ENCODE measurements around the gene IGSF23. TPM values are rescaled to one million over a fixed set of nuclear protein-coding genes. Genes with fewer than 3 reads are reported as not detected.
A peak's percentile ranks its signal among the peaks of the same experiment; 100 is the strongest.

Gene IGSF23
- total and polyA plus RNA-seq, 7 donors: not detected

DNA sequence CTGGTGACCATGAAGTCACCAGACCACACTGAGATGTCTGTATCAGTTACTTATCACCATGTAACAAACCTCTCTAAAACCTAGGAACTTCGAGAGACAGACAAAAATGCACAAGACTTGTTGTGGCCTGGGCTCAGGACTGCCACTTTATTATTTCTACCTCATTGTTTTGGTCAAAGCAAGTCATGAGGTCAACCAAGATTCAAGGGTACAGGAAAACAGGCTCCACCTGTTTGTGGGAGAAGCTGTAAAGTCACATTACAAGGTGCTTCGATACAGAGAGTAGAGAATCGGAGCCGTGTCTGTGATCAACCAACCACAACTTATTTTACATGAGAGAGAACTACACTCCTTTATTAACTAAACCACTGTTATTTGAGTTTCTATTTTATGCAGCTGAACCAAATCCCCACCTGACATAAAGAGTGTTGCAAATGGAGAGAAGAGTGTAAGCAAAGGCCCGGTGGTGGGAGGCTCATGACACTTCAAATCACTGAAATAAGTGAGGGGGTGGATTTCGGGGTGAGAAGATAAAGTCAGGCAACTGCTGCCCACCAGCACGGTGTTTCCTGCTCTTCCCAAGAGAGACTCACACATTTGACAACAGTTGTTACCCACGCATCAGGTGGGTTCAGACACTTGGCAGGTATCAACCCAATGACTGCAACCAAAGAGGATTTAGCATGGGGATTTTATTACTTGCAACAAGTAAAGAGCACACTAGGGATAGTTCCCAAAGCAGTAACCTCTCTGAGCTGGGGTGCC lies 39.0 kb upstream of the IGSF23 start:
- no peaks in the 10 kb centered on the region for H3K27me3 ChIP-seq
- TF ChIP-seq POLR2A (IDR thresholded peaks at IDR 0.05): no peak
- no peak for TF ChIP-seq EP300 (IDR thresholded peaks at IDR 0.05)
- TF ChIP-seq, protein P1, sequence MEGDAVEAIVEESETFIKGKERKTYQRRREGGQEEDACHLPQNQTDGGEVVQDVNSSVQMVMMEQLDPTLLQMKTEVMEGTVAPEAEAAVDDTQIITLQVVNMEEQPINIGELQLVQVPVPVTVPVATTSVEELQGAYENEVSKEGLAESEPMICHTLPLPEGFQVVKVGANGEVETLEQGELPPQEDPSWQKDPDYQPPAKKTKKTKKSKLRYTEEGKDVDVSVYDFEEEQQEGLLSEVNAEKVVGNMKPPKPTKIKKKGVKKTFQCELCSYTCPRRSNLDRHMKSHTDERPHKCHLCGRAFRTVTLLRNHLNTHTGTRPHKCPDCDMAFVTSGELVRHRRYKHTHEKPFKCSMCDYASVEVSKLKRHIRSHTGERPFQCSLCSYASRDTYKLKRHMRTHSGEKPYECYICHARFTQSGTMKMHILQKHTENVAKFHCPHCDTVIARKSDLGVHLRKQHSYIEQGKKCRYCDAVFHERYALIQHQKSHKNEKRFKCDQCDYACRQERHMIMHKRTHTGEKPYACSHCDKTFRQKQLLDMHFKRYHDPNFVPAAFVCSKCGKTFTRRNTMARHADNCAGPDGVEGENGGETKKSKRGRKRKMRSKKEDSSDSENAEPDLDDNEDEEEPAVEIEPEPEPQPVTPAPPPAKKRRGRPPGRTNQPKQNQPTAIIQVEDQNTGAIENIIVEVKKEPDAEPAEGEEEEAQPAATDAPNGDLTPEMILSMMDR (IDR thresholded peaks at IDR 0.05): no peak
- no peak for TF ChIP-seq POLR2AphosphoS5 (IDR thresholded peaks at IDR 0.05)
- no peak overlapping the region for H3K27ac ChIP-seq
- no peak for DNase-seq
- no peaks in the 10 kb centered on the region for H3K36me3 ChIP-seq
- 80 to 81% methylated on average over 8 of the region's 8 CpGs for WGBS, 2 donors
- H3K4me1 ChIP-seq: no peaks in the 10 kb centered on the region
- no peak overlapping the region for H3K4me3 ChIP-seq
- intact Hi-C loops (cut with DNase I): no loop called here
- H3K9me3 ChIP-seq: no peaks in the 10 kb centered on the region

DNA sequence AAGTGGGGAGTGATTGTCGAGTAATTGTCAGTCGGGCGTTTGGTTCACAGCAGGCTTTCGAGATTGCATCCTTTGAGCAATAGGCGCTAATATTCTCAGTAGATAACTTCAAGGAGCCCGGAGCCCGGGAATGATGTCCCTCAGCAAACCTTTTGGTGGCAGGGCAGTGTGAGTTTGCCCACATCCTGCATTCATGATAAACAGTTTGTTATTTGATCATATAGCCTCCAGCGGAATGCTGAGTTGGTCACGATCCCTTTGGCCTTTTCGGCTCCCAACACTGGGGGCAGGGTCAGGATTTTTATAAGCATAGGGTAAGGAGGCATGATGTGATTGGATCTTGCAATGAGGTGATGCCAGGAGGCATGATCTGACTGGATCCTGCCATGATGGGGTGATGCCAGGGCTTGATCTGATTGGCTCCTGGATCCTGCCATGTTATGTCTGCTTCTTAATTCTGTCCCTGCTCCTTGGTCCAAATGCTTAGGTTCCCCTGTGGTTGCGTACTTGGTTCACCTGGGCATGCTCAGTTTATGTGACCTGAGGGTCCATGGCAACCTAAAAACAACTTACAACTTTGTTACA lies 38.2 kb upstream of the IGSF23 start:
- Histone ChIP-seq H3K27ac (no peak overlapping the region), H3K4me1 (no peaks in the 10 kb centered on the region), H3K36me3 (no peaks in the 10 kb centered on the region), H3K27me3 (no peaks in the 10 kb centered on the region), H3K4me3 (no peak overlapping the region), H3K9me3 (no peaks in the 10 kb centered on the region)
- WGBS, 2 donors: 90 to 95% methylated on average over 11 of the region's 11 CpGs
- TF ChIP-seq POLR2A (IDR thresholded peaks at IDR 0.05) (no peak), EP300 (IDR thresholded peaks at IDR 0.05) (no peak), POLR2AphosphoS5 (IDR thresholded peaks at IDR 0.05) (no peak)
- TF ChIP-seq, protein P1 (IDR thresholded peaks at IDR 0.05): no peak
- DNase-seq: no peak
- intact Hi-C loops (cut with DNase I): no loop called here

DNA sequence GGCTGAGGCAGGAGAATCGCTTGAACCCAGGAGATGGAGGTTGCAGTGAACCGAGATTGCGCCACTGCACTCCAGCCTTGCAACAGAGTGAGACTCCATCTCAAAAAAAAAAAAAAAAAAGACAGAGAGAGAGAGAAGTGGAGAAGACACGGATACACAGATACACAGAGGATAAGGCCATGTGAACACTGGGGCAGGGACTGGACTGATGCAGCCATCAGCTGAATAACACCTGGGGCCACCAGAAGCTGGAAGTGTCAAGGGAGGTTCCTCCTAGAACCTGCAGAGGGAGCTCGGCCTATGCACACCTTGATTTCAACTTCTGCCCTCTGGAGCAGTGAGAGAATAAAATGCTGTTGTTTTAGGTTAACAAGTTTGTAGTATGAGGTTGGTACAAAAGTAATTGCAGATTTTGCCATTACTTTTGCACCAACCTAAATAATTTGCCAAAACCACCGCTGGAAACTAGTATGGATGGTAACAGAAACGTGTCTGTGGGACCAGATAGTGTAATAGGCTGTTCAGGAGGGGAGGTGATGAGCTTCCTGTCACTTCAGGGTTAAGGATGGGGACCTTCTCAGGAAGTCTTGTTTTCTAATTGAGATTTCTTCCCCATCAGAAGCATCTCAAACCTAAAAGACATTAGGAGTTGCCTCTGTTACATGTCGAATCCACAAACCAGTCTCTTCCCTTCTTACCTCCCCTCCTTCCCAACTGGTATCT lies 36.4 kb upstream of the IGSF23 start:
- DNase-seq: no peak
- Histone ChIP-seq H3K36me3 (no peaks in the 10 kb centered on the region), H3K27me3 (no peaks in the 10 kb centered on the region), H3K4me1 (no peaks in the 10 kb centered on the region), H3K9me3 (no peaks in the 10 kb centered on the region), H3K27ac (no peak overlapping the region), H3K4me3 (no peak overlapping the region)
- TF ChIP-seq EP300 (IDR thresholded peaks at IDR 0.05): no peak
- TF ChIP-seq POLR2AphosphoS5 (IDR thresholded peaks at IDR 0.05): no peak
- TF ChIP-seq POLR2A (IDR thresholded peaks at IDR 0.05): no peak
- TF ChIP-seq, protein P1 (IDR thresholded peaks at IDR 0.05): peak in 1 of 4 experiments; percentile 25
- intact Hi-C loops (cut with DNase I): no loop called here
- WGBS, 2 donors: 50 to 65% methylated on average over 8 of the region's 8 CpGs

DNA sequence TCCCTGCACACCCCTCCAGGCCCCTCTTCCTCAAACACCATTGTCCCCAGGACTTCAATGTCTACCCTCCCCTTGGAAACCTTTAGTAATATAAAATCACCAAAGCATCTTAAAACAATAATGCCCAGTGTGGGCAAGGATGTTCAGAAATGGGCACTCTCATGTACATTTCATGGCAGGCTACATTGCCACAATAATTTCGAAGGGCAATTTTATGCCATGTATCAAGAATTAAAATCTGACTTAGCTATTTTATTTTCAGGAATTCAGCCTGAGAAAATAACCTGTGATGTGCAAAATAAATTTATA lies 35.8 kb upstream of the IGSF23 start:
- 57 to 80% methylated on average over 1 of the region's 1 CpG for WGBS, 2 donors
- DNase-seq: no peak
- intact Hi-C loops (cut with DNase I): no loop called here
- no peaks in the 10 kb centered on the region for H3K9me3 ChIP-seq
- no peaks in the 10 kb centered on the region for H3K36me3 ChIP-seq
- H3K4me1 ChIP-seq: no peaks in the 10 kb centered on the region
- H3K27me3 ChIP-seq: no peaks in the 10 kb centered on the region
- H3K27ac ChIP-seq: no peak overlapping the region
- no peak overlapping the region for H3K4me3 ChIP-seq
- TF ChIP-seq POLR2AphosphoS5 (IDR thresholded peaks at IDR 0.05): no peak

DNA sequence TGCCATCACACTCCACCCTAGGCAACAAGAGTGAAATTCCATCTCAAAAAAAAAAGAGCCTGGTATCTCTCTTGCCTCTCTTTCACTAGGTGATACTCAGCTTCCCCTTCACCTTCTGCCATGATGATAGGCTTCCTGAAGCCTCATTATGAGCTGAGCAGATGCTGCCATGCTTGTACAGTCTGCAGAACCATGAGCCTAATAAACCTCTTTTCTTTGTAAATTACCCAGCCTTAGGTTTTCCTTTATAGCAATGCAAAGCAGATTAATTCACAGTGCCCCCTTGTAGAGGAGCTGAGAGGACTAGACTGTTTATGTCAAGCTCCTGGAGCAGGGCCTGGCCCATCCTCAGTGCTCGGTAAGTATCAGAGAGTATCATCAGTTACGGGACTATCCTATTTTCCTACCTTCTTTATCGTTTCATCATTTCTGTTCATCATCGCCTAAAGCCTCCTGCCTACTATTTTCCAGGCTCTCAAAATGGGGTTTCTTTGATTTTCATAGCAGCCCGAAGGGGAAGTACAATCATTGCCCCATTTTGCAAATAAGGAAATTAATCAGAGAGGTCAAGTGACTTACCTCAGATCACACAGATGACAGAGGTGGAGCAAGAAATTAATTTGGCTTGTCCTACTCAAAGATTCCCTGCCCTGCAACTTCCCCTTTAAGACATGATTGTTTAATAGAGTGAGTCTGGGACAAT lies 33.5 kb upstream of the IGSF23 start:
- H3K4me3 ChIP-seq: no peak overlapping the region
- peaks cover 0 to 7% (median 5%) of the 10 kb centered on the region in 3 donors for H3K27me3 ChIP-seq
- no peaks in the 10 kb centered on the region for H3K4me1 ChIP-seq
- DNase-seq: no peak
- H3K27ac ChIP-seq: no peak overlapping the region
- H3K36me3 ChIP-seq: no peaks in the 10 kb centered on the region
- H3K9me3 ChIP-seq: no peaks in the 10 kb centered on the region
- intact Hi-C loops (cut with DNase I): no loop called here
- TF ChIP-seq EP300 (IDR thresholded peaks at IDR 0.05) (no peak), POLR2AphosphoS5 (IDR thresholded peaks at IDR 0.05) (no peak), POLR2A (IDR thresholded peaks at IDR 0.05) (no peak)
- TF ChIP-seq, protein P1 (IDR thresholded peaks at IDR 0.05): no peak
- 84 to 93% methylated on average over 5 of the region's 5 CpGs for WGBS, 2 donors

Measured in sigmoid colon (tissue), 7 donors.